ENCODE measurements around the gene EGLN2. TPM values are rescaled to one million over a fixed set of nuclear protein-coding genes. Genes with fewer than 3 reads are reported as not detected.

EGLN2 gene
- total RNA-seq, 2 experiments from 2014 or later: 85.6 to 86.6 TPM

DNA sequence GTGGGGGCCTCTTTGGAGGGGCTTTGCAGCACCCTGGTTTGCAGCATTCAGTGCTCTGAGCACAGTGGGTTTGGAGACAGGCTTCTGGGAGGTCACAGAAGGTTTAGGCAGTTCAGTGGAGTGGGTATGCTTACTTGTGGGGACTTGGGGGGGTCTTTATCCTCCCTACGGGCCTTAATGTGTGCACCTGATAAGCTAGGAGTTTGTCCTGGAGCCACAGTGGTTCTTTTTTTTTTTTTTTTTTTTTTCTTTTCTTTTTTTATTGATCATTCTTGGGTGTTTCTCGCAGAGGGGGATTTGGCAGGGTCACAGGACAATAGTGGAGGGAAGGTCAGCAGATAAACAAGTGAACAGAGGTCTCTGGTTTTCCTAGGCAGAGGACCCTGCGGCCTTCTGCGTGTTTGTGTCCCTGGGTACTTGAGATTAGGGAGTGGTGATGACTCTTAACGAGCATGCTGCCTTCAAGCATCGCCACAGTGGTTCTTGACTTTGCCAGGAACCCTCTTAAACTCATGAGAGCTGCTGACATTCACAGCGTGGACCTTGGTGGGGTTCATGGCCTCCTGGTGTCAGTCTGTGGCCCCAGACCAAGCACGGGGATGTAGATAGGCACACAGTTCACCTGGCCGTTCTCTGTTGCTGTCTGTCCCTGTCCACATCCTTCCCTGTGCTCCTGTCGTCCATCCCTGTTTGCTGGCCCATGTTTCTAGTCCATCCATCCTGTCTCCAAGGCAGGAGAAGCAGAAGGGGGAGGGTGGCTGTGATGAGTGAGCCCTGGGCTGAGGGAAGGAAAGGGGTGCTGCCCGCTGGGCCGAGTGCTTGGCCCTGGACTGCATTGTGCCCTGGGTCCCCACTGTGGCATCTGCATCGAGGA, 2.7 kb downstream of the EGLN2 start:
- no peaks in the 10 kb centered on the region for H3K9me3 Mint-ChIP-seq (ENCODE audit: low read depth)
- H3K36me3 Mint-ChIP-seq (ENCODE audit: low read depth): peaks cover 32% of the 10 kb centered on the region
- ChIA-PET POLR2A (no interaction called here), CTCF (interaction anchor here (1.1 kb wide), 1 partner anchor 24 kb away, joined by 3 read pairs; the partner anchor contains the start of gene RAB4B)
- H3K4me3 Mint-ChIP-seq: peak overlapping the region; percentile 91
- DNase-seq: no peak
- H3K27me3 Mint-ChIP-seq: no peaks in the 10 kb centered on the region
- peak overlapping the region; percentile 93 for H3K27ac Mint-ChIP-seq
- ATAC-seq: no peak
- intact Hi-C loops (cut with DNase I, micrococcal nuclease): loop anchor here in 1 of 2 experiments (5.0 kb wide), 1 partner anchor 969 kb away; the partner anchor contains the start of gene DYRK1B
- H3K4me1 Mint-ChIP-seq: peaks cover 80% of the 10 kb centered on the region

DNA sequence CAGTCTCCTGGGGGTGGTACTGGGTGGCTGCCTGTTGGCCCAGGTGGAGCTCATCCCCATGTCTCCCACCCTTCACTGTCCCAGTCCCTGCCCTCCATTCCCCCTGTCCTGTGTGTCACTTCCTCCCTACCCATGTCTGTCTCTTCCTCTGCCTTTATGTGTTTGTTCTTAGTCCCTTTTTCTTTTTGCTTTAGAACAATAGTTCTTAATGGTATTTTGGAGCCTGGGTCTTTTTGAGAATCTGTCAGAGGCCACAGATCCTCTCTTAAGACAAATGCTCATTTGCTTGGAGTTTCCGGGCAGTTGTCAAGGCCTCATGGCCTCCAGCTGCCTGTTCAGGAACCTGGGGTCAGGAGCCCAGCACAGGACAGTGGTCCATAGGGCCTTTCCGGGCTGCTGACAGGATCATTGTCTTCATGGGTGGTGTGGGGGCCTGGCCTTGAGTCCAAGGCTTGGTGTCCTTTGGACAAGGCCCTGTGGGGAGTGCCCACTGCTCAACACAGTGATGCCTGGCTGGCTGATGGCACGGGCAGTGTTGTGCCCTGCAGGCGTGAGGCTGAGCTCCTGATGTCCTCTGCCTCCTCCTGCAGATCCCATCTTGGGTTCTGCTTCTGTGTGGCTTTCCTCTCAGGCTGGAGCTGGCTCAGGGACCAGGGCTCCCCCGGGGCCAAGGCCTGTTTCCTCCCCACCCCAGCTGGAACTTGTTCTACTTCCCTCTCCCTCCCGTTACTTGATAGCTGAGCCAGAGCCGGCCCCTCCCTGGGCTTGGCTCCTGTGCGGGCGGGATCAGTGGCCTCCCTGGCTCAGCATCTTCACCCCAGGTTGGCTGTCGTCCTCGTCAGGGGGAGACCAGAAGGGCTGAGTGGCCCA, 3.5 kb downstream of the EGLN2 start:
- Mint-ChIP-seq H3K4me3 (peak overlapping the region; percentile 91), H3K27me3 (no peaks in the 10 kb centered on the region), H3K9me3 (ENCODE audit: low read depth) (no peaks in the 10 kb centered on the region), H3K36me3 (ENCODE audit: low read depth) (peaks cover 40% of the 10 kb centered on the region), H3K27ac (peak overlapping the region; percentile 93), H3K4me1 (peaks cover 82% of the 10 kb centered on the region)
- intact Hi-C loops (cut with DNase I, micrococcal nuclease): loop anchor here in 1 of 2 experiments (5.0 kb wide), 1 partner anchor 970 kb away; the partner anchor contains the start of gene DYRK1B
- POLR2A ChIA-PET: interaction anchor here (0.6 to 1.0 kb wide), 2 partner anchors 24 to 52 kb away, joined by 3 to 4 read pairs; partner anchors contain the start of gene ACTMAP
- CTCF ChIA-PET: interaction anchor here (0.6 to 1.1 kb wide), 5 partner anchors 24 to 378 kb away, joined by 3 to 7 read pairs (median 3); partner anchors contain the start of genes ACTMAP, COQ8B, ITPKC and RAB4B
- ATAC-seq (no peak), DNase-seq (peak; percentile 13)

DNA sequence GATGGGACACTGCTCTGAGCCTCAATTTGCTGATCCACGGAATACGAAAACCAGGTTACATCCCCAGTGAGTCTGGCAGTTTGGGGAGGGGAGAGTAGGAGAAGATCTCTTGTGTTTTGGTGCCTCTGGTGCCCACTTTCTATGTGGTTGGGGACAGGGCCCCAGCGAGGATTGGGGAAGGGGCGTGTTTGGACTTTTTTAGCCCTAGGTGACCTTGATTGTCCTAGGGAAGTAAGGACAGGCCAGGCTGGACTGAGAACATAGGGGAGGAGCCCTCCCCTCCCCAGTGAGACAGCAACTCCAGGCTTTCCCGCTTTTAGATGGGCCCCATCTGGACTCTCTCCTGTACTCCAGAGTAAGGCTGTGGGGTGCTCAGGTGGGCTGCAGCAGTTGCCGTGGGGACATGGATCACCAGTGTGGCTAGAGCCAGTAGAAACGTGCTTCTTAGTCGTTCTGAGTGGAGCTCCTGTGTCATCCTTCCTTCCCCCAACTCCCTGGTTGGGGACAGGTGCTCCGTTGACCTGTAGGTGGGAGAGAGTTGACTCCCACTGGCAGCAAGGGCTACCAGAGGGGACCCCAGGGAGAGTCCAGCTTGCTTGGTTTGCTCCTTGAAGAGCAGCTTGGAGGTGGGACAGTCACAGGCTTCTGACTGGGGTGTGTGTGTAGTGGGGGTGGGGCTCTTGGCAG, 4.3 kb downstream of the EGLN2 start:
- Mint-ChIP-seq H3K36me3 (ENCODE audit: low read depth) (peaks cover 41% of the 10 kb centered on the region), H3K4me1 (peaks cover 79% of the 10 kb centered on the region), H3K27me3 (no peaks in the 10 kb centered on the region), H3K9me3 (ENCODE audit: low read depth) (no peaks in the 10 kb centered on the region), H3K27ac (peak overlapping the region; percentile 93), H3K4me3 (peak overlapping the region; percentile 91)
- ATAC-seq: no peak
- ChIA-PET POLR2A (interaction anchor here (0.6 to 1.0 kb wide), 3 partner anchors 48 to 188 kb away, joined by 3 to 4 read pairs (median 4); partner anchors contain the start of gene ACTMAP), CTCF (interaction anchor here (0.6 to 1.1 kb wide), 4 partner anchors 45 to 379 kb away, joined by 3 to 7 read pairs (median 3); partner anchors contain the start of genes ACTMAP, COQ8B and ITPKC)
- intact Hi-C loops (cut with DNase I, micrococcal nuclease): loop anchor here in 1 of 2 experiments (5.0 kb wide), 1 partner anchor 971 kb away; the partner anchor contains the start of gene DYRK1B
- no peak for DNase-seq

DNA sequence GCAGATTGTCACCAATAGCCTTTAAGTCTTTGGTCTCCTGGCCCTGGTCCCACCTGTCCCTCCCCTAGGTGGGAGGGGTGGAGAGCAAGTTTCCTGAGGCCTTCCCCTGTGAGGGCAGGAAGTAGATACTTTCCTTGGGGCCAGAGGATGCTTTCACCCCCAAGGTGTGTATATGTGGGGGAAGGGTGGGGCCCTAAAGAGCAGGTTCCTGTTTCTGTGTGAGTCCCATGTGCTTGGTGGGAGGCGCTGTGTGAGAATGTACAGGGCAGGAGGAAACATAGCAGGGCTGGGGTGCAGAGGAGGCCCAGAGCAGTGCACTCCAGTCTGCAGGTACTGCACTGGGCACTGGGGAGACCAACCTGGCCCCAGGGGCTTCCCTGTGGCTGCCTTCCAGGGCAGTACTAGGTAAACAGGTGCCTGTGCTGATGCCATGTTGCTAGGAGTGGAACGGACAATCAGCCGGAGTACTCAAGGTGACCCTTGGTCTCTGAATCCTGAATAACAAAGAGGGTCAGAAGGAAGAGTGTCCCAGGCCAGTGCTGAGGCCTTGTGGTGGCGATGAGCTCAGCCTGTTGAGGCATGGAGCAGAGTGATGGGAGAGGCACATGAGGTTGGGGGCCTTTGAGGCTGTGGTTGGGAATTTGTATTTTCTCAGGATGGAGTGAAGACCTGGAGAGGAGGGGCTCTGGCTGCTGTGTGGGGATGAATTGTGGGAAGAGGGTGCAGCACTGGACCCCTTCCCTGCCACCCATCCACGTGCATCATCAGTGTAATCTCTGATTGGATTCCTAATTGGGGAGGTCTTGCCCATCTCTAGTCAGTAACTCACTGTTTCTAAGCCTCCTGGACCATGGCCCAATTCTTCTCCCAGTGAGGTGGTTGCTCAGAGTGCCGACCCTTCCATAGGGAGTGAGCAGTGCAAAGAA, 5.1 kb downstream of the EGLN2 start:
- H3K36me3 Mint-ChIP-seq (ENCODE audit: low read depth): peaks cover 43% of the 10 kb centered on the region
- no peaks in the 10 kb centered on the region for H3K9me3 Mint-ChIP-seq (ENCODE audit: low read depth)
- DNase-seq (peak; percentile 80), ATAC-seq (peak; percentile 63)
- intact Hi-C loops (cut with DNase I, micrococcal nuclease): loop anchor here in 1 of 2 experiments (5.0 kb wide), 1 partner anchor 972 kb away; the partner anchor contains the start of gene DYRK1B
- H3K27me3 Mint-ChIP-seq: no peaks in the 10 kb centered on the region
- peak overlapping the region; percentile 93 for H3K27ac Mint-ChIP-seq
- H3K4me1 Mint-ChIP-seq: peaks cover 76% of the 10 kb centered on the region
- peak overlapping the region; percentile 91 for H3K4me3 Mint-ChIP-seq
- CTCF ChIA-PET: interaction anchor here (0.6 to 2.0 kb wide), 5 partner anchors 20 to 1935 kb away, joined by 3 to 7 read pairs (median 3); partner anchors contain the start of genes ACTMAP, COQ8B and ITPKC
- POLR2A ChIA-PET: interaction anchor here (0.6 to 1.4 kb wide), 4 partner anchors 26 to 189 kb away, joined by 3 to 4 read pairs (median 4); partner anchors contain the start of genes ACTMAP and RAB4B

DNA sequence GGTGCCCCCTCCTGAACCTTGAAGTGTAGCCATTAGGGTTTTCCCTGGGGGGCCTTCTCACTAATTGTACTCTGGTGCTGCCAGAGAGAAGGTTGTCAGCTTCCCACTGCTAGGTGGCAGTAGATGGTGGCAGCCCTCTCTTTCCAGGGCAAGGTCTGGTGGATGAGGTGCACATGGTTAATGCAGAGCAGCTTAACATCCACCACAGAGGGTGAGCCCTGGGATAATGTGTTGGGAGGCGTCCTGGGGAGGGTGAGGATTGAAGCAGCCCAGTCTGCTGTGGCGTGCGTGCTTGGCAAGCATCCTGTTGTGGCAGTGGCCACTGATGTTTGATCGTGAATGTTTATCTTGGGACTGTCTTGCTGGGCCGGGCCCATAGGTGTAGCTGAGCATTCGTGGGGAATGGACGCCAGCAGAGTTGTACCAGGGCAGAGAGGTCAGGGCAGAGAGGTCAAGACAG, 5.8 kb downstream of the EGLN2 start:
- ATAC-seq: no peak
- intact Hi-C loops (cut with DNase I, micrococcal nuclease): loop anchor here in 1 of 2 experiments (5.0 kb wide), 1 partner anchor 973 kb away; the partner anchor contains the start of gene DYRK1B
- H3K27me3 Mint-ChIP-seq: no peaks in the 10 kb centered on the region
- ChIA-PET CTCF (interaction anchor here (0.6 to 2.5 kb wide), 6 partner anchors 19 to 1936 kb away, joined by 3 to 10 read pairs (median 3); no protein-coding TSS in a partner anchor), POLR2A (interaction anchor here (1.4 kb wide), 1 partner anchor 26 kb away, joined by 4 read pairs; the partner anchor contains the start of gene RAB4B)
- H3K4me1 Mint-ChIP-seq: peaks cover 76% of the 10 kb centered on the region
- DNase-seq: peak; percentile 36
- H3K4me3 Mint-ChIP-seq: peak overlapping the region; percentile 91
- peaks cover 43% of the 10 kb centered on the region for H3K36me3 Mint-ChIP-seq (ENCODE audit: low read depth)
- H3K9me3 Mint-ChIP-seq (ENCODE audit: low read depth): no peaks in the 10 kb centered on the region
- peak overlapping the region; percentile 93 for H3K27ac Mint-ChIP-seq

DNA sequence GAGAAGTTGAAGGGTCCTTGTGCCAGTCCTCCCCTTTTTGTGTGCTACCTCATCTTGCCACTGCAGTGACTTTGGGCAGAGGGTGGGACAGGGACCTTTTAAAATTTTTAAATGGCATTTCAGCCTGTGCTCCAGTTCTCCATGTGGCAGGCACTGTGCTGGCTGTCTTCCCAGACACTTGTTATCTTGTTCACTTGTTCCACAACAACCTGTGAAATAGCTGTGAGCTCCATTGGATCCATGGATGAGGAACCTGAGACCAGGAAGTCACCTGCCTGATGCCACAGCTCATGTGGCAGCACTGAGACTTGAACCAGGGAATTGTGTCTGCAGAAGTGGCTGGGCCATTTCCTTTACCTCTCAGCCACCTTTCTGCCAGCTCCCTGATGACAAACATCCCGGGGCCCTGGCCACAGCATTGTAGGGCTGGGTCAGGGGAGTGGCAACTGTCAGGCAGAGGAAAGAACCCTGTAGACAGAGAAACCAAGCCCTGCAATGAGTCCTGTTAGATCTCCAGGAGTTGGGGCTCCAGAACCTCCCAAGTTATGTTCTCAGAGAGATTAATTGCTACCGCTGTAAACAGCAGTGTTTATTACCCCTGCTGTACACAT, 6.4 kb downstream of the EGLN2 start:
- DNase-seq (peak; percentile 61), ATAC-seq (no peak)
- Mint-ChIP-seq H3K36me3 (ENCODE audit: low read depth) (peaks cover 39% of the 10 kb centered on the region), H3K27ac (peak overlapping the region; percentile 93), H3K27me3 (no peaks in the 10 kb centered on the region), H3K4me3 (peak overlapping the region; percentile 91), H3K4me1 (peaks cover 73% of the 10 kb centered on the region), H3K9me3 (ENCODE audit: low read depth) (no peaks in the 10 kb centered on the region)
- ChIA-PET CTCF (interaction anchor here (0.6 to 2.5 kb wide), 10 partner anchors 19 to 1905 kb away, joined by 3 to 17 read pairs (median 4); partner anchors contain the start of genes COQ8B, ITPKC, NFKBIB and RAB4B), POLR2A (interaction anchor here (1.4 kb wide), 1 partner anchor 27 kb away, joined by 4 read pairs; the partner anchor contains the start of gene RAB4B)
- intact Hi-C loops (cut with DNase I, micrococcal nuclease): no loop called here

DNA sequence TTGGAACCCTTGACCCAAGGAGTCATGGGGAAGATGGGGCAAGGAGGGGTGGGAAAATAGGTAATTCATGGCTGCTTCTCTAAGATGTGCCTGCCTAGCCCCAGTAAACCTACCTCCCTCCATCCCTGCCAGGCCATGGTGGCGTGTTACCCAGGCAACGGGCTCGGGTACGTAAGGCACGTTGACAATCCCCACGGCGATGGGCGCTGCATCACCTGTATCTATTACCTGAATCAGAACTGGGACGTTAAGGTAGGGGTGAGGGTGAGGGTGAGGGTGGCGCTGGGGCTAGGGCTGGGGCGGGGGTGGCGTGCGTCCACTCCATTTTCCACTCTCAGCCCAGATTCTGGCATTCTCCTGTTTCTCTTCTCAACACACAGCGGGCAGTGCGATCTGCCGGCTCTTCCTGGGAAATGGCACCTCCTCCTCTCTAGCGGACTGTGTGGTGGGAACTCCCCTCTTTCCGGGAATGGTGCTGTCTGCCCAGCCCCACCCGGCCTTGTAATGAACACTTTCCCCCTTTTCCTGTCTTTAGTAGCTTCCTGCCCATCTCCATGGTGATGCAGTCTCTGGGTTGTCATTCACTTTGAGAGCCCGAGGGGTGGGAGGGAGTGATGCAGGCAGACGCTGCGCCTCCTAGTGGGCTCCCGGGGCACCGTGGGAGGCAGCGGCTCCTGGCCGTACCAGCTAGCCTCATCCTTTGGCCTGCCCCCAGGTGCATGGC, 7.6 kb downstream of the EGLN2 start:
- ATAC-seq (peak; percentile 51), DNase-seq (peak; percentile 90)
- Mint-ChIP-seq H3K27me3 (no peaks in the 10 kb centered on the region), H3K4me3 (peak overlapping the region; percentile 55), H3K4me1 (peaks cover 72% of the 10 kb centered on the region), H3K9me3 (ENCODE audit: low read depth) (no peaks in the 10 kb centered on the region), H3K36me3 (ENCODE audit: low read depth) (peaks cover 36% of the 10 kb centered on the region), H3K27ac (peak overlapping the region; percentile 89)
- CTCF ChIA-PET: interaction anchor here (0.6 to 3.1 kb wide), 22 partner anchors 8 to 303 kb away, joined by 3 to 26 read pairs (median 4); partner anchors contain the start of genes ACTMAP, COQ8B, EGLN2 and ITPKC
- intact Hi-C loops (cut with DNase I, micrococcal nuclease): loop anchor here in 1 of 2 experiments (1.0 to 2.0 kb wide), 5 partner anchors 28 to 143 kb away; partner anchors contain the start of genes ACTMAP, COQ8B, ITPKC and NUMBL
- POLR2A ChIA-PET: interaction anchor here (0.8 to 1.0 kb wide), 3 partner anchors 8 to 56 kb away, joined by 3 to 10 read pairs (median 4); partner anchors contain the start of genes ACTMAP and EGLN2

Data from activated CD4-positive, alpha-beta T cell treated with anti-CD3 and anti-CD28 coated beads for 36 hours (primary cell).